GM21717 (cell line): ENCODE results near the gene DBNL.
A peak's percentile ranks its signal among the peaks of the same experiment; 100 is the strongest.

Experiments
- ATAC-seq: cut with Tn5 transposase; IDR thresholded peaks from one replicate; pipeline ENCODE4 v1.9.1; 2021; ENCODE audit warnings: mild to moderate bottlenecking, moderate library complexity; ENCODE audit not compliant: unreplicated experiment

DBNL gene

DNA sequence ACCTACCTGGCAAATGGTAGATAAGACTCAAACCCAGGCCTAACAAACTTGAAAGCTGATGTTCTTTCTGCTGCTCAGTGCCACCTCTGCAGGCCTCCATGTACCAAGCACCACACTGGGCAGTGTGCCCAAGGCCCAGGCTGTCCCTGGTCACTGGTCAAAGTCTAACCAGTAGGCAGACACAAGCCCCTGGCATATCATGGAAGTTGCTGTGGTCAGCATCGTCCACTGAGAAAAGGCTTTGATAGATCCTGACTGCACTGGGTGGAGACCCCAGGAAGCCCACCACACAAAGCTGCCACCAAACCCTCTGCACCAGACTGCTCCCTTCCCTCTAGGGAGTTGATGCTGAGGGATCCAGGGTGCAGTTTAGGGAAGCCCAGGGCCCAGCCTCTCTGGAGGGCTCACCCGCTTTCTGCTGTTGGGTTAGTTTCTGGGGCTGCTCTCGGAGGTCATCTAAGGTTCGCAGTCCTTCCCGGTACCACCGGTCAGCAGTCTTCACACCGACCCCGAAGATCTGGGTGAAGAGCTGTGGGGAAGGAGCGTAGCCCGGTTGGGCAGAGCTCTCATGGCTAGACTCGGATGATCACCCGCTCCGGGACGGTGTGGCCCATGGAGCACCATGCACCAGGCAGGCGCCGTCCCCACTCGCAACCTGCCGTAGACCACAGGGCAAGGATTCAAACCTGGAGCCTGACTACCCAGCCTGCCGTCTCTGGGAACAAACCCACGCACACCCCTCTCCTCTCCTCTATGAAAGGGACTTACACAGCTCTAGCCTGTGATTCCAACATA is 31.8 kb downstream of the DBNL start:
- ATAC-seq = no peak

DNA sequence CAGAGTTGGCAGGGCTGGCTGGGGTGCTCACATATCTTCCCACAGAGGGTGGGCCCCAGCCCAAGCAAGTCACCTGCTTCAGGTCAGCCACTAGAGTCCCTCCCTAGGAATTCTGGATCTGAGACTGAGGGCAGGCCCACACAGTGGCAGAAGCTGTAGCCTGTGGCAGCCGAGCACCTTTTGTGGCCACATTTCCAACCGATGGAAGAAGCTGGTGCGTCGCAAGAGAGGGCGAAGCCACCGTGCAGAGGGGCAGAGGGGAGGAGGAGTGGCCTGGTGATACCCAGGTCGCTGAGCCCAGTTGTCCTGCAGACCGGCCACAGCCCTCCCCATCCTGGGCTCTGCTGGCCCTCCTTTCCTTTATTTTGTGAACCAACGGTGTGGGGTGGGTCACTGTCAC is 32.6 kb downstream of the DBNL start:
- no peak for ATAC-seq

DNA sequence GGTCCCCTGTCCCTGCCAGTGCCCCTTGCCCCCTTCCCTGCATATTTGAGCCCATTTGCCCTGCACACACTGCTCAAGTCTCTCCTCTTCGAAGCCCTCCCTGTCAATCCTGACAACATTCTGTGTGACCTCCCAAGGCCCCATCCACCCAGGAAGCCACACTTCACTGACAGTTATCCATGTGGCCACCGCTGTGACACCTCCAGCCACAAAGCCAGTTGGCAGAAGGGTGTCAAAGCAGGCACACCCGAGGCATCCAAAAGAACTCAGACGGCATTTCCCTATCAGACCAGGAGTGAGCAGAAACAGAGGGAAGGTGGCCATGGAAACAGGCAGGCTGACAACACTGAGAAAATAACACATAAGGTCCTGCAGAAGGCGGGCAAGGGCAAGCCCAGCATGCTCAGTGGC is 33.2 kb downstream of the DBNL start:
- no peak for ATAC-seq

DNA sequence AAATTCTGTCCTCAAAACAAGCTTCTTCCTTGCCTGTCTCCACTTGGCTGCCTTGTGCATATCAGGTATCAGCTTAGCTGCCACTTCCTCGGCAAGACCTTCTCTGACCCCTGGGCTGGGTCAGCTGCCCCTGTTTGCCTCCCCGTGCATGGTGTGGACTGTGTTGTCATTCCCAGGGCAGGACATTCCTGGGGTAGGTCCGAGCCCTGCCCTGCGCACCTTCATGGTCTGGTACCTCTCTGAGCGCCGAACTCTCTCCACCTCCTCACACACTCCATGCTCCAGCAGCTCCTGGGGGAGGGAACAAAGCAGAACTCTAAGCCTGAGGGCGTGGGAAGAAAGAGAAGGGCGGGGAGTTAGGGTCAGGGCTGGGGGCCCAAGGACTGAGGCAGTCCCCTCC is 34.0 kb downstream of the DBNL start:
- ATAC-seq = no peak

DNA sequence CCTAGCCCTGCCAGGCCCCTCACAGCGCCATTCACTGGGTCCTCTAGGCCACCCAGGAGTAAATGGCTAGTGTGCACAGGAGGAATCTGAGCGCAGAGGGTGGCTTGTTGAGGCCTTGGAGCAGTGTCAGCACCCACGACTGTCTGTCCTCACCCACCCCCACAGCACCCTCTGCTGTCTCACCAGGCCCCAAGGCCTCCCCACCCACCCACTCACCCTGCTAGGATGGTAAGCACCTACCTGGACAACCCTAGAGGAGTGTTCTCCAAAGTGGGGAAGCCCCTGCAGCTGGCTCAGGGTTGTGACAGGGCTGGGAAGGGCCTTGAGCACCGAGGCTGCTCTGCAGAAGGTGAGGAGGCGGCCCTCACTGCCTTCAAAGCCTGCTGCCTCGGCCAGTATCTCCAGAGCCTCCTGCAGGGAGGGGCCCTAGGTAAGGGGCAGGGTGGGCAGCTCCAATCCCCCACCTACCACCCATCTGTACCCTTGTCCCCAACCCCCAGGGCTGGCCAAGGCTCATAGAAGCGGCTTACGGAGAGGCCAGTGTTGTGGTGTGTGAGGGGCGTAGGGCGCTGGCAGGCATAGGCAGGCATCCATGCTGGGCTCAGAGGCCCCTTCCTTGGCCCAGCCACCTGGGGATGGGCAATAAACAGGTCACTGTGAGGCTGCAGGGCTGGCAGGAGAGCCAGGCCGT is 35.0 kb downstream of the DBNL start:
- no peak for ATAC-seq

DNA sequence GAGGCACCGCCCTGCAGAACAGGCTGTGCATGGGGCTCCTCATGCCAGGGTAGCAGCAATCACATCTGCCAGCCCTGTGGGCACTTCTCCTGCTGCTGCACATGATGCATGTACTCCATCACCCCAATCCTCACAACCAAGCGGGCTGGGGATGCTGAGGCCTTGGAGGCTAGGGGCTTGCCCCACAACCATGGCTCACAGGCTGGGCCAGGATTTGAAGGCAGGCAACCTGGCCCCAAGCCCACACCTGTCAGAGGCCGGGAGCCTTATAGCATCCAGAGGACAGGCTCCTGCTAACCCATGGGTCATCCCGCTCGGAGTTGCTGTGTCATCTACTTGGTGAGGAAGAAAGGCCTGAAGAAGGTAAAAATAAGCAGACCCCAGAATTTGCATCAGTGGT is 35.6 kb downstream of the DBNL start:
- ATAC-seq = no peak

DNA sequence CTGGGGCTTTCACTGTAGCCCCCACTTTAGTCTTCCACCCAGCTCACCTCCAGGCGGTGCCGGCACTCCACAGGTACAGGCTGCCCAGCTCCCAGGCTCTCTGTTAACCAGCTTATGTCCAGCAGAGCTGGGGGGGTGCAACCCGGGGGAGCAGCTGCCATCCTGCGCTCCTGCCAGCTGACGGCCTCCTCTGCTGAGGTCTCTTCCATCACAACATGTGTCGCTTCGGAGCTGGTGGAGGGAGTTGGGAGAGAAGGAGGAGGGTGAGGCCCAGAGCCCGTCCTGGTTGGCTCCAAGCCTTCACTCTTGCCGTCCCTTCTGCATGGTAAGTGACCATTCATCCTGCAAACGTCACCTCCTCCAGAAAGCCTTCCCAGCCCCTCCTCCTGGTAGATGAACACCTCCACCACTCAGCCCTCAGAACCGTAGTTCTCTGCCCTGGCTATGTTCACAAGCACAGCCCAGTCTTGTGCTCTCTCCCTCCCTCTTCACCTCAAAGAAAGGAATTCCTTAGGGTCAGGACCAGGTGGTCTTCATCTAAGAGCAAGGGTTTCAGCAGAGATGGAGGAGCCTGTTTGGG is 36.3 kb downstream of the DBNL start:
- no peak for ATAC-seq

DNA sequence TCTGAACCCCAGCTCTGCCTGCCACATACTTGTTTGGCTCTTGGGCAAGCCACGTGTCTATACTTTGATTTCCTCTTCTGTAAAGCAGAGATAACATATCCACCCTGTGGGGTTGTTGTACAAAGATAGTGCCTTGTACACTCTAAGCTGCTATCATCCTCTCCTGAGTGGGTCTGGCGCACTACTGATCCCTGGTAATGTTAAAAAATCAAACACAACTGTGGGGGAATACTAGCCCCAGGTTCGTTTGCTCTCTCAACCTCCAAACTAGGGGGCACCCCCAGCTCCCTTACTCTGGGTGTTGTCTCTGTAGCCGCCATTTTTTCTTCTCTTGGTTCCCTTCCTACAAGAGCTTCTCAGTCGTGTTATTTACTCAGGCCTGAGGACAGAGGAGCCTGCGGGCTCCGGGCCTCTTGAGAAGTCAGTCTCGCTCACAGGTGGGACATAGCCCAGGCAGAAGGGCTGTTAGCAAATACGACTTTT is 36.8 kb downstream of the DBNL start:
- no peak for ATAC-seq

DNA sequence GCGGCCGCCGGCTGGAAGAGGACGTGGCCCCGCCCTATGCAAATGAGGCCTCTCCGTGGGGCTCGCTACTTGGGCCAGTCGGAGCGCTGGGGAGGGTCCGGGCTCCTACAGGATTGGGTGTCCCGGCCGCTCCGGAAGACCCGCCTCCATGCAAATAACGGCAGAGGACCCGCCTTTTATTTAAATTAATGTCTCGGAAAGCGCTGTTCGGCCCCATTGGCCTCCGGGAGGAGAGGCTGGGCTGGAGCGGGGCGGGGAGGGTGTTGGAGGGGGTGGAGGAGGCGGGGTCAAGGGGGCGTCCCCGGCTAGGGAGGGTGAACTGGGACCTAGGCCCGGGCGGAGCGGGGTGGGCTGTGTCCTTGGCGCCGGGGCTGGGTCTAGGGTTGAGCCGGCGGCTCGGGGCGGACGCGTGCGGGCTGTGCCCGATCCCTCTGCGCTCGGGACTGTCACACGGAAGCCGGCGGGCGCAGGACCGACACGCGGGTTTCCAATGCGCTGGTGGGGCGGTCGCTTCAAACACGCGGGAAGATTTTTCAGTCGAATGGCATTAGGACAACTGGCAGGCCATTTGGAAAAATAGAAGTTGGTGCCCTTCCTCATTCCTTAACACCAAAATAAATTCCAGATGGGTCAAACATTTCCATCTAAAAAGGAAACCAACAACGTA is 38.2 kb downstream of the DBNL start:
- peak; percentile 87 for ATAC-seq

DNA sequence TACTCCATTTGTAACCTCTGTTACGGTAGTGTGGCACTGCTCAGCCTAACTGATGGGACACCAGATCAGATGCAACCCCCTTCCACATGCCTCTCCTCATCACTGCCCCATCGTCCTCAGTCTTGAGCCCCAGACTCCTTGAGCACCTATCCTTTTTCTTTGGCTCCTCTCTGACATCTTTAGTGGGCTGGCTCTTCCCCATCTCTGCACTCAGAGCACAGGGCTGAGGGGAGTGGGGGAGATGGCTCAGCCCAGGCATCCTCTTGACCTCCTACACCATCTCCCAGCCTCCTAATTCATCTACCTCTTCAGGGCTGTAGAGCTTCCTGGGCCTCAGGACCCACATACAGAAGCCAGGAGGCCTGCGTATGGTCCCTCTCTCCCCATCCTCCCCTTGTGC is 39.3 kb downstream of the DBNL start:
- ATAC-seq = no peak

DNA sequence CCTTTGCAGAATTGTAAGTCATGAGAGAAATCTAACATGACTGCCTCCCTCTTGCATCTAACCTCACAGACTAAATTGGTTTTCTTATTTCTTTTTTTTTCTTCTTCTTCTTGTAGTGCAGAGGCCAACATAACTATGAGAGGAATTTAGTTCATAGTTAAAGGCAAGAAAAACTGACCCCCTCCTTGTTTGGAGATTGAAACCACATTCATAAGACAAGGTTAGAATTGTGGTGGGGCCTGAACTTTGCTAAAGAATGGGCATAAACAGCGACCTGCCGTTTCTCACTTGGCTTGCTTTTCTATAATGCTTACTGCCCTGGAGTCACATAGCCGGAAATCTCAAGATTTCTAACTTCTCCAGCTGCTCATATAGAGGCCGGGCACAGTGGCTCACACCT is 40.2 kb downstream of the DBNL start:
- ATAC-seq = no peak

DNA sequence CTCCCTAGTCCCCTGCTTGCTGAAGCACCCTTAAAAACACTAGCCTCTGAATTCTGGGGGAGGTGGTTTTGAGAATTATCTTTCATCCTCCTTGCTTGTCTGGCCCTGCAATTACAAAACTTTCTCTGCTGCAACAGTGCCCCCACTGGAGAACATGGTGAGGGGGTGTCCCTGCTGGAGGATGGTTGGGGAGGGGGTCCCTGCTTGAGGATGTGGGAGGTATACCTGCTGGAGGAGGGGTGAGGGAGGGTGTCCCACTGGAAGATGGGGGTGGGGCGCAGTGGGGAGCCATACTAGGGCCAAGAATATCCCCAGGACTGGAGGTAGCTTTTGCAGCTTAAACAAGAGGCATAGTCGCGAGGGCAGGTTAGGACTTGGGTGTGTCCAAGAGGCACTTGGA is 41.0 kb downstream of the DBNL start:
- ATAC-seq = no peak

DNA sequence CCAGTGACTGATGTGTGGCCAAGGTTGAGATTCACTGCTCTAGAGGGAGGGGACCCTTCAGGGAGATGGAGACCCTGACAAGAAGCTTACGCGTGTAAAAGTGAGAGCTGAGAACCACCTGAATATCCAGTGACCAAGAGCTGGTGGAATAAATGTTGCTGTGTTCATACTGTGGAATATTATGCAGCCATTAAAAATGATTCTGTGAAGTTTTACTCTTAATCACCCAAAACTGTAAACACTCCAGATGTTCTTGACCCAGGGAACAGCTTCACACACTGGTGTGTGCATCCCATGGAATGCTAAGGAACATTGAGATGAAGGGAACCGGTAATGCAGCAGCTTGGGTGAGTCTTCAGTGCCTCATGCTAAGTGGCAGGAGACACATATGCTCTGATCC is 42.1 kb downstream of the DBNL start:
- ATAC-seq = no peak

DNA sequence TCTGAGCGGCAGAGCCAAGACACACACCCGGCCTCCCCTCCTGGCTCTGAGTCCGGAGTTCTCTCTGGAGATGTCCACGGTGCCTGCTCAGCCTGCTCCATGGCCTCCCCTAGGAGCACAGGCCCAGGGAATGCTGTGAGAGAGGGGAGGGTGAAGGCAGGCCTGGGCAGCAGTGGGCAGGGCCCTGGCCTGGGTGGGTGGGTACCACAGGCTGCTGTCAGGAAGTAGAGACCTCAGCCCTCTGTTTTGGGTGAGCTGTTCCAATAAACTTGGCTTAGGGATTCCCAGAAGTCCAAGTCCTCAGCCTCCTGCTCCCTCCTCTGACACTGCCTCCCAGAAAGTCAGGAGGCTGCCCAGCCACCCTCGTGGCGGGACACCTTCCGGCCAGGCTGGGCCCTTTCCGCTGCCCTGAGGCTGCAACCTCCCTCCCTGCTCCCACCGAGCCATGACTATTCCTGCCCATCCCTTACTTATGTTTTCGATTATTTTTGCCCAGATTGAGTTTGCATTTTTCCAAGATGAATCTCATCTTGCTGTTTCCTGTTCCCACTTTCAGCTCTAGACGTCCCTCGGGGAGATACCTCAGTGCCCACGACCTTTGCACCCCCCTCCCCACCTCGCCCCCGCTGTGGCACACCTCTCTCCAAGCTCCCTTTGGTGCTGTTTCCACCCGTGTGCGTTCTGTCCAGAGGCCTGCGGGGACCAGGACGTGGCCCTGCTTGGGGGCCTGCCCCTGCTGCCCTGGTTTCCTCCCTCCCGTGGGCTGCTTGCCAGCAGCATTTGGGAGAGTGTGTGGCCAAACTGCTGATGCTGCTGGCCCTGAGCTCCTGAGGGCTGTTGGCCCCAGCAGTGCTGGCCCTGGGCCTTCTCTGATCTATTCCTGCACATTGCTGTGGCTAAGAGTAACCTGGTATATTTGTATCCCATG is 43.7 kb downstream of the DBNL start:
- ATAC-seq = no peak

DNA sequence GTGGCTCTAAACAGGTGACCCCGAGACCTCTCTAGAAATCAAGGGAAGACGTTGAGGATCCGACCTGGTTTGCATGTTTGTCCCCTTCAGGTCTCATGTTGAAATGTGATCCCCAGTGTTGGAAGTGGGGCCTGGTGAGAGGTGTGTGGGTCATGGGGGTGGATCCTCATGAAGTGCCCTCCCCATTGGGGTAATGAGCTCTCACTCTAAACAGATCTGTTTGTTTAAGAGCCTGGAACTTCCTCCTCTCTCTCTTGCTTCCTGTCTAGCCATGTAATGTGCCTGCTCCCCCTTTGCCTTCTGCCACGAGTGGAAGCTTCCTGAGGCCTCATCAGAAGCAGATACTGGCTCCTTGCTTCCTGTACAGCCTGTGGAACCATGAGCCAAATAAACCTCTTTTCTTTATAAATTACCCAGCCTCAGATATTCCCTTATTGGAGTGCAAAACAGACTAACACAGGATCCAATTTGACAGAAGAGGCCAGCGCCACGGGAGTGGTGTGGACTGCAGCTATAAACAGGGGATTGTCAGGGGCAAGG is 48.7 kb downstream of the DBNL start:
- ATAC-seq = no peak

DNA sequence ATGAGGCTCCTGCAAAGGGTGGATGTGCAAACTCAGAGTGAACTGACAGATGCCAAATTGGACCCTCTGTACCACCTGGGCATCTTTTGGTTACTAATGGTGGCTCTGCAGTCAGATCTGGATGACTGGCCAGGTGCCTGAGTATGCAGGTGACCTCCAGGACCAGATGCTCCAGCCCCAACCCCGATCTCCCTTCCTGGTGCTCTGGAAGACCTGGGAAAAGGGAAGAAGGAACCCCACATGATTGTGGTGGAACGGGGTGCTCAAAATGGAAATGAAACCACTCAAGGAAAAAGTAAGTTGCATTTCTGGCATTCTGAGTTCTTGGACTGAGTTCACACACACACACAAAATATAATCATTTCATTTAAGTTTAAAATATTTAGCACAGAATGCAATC is 49.9 kb downstream of the DBNL start:
- no peak for ATAC-seq

DNA sequence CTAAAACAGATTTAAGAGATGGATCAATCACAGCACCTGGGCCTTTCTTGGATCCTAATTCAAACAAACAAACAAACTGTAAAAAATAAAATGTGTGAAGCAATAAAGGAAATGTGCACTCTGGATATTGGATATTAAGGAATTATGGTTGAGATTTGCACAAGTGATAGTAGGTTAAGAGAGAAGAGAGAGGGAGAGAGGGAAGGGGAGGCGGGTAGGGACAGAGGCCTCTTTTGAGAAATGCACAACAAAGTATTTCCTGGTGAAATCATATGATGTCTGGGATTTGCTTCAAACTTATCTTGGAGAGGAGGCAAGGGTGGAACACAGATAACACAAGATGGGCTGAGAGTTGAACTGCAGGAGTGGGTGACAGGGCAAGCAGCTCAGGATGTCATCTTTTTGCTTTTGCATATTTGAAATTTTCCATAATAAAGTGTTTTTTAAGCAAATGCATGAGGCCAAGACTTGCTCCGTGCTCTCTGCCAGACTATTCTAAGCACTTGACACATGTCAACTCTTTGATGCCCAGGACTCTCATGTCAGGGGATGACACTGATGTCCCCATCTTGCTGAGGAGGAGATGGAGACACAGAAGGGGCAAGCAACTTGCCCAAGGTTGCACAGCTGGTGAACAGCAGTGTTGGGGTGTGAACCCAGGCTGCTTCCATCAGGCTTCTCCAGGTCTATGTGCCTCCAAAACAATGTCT is 50.5 kb downstream of the DBNL start:
- ATAC-seq = no peak

DNA sequence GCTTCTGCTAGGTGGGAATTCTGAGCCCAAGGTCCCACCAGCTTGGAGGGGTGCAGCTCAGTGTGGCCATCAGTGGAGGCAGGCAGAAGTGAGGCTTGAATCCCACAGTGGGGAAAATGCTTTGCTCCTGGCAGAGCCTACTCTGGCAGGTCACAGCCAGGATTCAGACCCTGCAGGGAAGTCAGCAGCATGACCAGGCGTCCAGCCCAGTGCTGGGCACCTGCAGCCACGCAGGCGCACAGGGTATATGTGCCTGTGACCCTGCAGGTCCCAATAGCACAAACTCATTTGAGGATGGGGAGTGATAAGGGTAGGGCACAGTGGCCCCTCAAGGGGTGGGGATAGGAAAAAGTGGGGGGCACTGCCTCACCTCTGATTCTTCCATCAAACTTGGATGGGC is 51.3 kb downstream of the DBNL start:
- ATAC-seq = no peak

DNA sequence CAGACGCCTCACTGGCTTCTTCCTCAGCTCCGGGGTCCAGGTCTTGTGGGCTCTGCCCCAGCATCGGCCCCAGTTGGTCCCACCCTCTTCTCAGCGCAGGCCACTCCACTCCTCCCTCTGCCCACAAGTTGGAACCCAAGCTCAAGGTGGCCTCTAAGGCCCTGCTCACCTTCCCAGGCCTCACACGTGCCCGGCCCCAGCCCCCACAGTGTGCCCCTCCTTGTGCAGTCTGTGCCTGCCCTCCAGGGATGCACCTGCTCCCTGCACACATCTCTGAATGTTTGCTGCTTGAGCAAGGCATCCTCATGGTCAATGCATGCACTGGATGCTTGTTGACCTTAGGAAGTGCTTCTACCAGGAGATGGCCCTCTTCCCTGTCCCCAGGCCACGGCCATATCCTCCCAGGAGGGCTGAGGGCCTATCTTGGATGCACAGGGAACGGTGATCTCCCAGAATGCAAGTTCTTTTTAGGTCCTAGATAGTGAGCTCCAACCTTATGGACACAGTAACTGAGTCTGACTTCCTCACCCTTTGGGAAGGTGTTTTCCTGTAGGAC is 51.9 kb downstream of the DBNL start:
- no peak for ATAC-seq
